AG20443 (cell line): ENCODE data around the gene DFFB.

ENCODE experiments used
- DNase-seq: peaks from one replicate; pipeline ENCODE4 v3.0.0; 2012; ENCODE audit warnings: low spot score, mixed read lengths

DFFB gene

DNA sequence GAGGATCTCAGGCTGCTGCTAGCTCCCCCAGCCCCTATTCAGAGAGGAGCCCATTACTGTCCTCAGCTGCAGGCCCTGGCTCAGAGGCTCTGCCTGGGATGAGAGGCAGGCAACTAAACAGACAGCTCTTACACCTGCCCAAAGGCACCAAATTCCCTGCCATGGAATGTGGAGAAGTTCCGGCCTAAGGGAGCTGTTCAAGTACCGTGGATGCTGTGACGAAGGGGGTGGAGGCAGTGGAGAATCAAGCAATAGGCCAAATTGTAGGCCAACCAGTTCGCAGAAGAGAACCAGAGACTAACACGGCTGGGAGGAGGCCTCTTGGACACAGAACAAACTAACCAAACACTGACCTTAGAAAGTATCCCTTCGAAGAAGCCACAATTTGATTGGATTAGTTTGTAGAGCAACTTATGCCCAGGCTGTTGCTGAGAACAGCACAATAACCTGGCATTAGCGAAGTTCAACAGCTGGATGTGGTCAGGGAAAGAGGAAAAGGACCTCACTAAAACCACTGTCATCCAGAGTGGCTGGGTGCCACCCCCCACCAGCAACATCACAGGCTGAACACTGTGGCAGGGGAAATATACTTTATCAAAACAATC is 39.2 kb downstream of the DFFB start:
- DNase-seq, result no peak

DNA sequence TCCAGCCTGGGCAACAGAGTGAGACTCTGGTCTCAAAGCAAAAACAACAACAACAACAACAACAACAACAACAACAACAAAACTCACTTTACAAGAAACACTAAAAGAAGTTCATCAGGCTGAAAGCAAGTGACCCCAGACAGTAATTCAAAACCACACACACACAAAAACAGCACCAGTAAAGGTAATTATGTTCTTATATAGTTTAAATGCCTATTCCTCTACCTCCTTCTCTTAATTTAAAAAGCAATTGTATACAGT is 41.1 kb downstream of the DFFB start:
- no peak for DNase-seq

DNA sequence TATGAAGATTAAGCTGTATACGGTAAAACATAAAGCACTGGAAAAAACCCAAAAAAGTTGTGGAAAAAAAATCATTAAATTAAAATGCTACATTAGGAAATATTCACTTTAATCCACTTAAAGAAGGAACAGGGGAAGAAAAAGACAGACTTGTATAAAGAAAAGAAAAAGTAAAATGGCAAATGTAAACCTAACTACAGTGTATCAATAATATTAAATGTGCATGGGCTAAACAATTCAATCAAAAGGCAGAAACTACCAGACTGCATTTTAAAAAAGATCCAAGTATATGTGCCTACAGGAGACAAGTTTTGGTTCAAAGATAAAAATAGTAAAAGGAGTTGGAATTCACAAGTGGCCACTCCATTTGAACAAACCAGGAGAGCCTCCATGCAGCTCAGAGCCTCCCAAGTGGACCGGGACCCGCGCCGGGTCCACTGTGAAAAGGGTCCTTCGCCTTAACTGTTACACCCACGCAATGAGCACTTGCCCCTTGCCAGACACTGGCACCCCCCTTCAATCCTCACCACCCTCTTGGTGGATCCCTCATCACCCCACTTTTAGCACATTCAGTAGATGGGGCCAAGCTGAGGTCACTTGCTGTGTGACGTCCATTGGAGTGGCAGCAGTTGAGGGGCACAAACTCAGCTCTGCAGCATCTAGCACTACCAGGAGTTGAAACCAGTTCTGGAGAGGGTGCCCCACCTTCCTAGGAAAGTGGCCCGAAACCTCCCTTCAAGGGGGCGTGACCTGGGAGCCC is 41.9 kb downstream of the DFFB start:
- DNase-seq, result no peak

DNA sequence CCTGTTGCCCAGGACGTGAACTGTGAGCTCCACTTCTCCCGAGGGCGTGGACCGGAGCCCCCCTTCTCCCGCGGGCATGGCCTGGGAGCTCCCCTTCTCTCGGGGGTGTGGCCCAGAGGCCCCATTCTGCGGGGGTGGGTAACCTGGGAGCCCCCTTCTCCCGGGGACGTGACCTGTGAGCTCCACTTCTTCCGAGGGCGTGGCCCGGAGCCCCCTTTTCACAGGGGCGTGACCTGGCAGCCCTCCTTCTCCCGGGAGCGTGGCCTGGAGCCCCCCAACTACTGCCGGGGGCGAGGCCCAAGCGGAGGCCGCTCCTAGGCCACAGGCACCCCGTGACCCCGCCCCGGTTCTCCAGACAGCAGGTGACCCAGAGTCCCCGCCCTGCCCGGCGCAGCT is 42.5 kb downstream of the DFFB start:
- peak; percentile 43 for DNase-seq

DNA sequence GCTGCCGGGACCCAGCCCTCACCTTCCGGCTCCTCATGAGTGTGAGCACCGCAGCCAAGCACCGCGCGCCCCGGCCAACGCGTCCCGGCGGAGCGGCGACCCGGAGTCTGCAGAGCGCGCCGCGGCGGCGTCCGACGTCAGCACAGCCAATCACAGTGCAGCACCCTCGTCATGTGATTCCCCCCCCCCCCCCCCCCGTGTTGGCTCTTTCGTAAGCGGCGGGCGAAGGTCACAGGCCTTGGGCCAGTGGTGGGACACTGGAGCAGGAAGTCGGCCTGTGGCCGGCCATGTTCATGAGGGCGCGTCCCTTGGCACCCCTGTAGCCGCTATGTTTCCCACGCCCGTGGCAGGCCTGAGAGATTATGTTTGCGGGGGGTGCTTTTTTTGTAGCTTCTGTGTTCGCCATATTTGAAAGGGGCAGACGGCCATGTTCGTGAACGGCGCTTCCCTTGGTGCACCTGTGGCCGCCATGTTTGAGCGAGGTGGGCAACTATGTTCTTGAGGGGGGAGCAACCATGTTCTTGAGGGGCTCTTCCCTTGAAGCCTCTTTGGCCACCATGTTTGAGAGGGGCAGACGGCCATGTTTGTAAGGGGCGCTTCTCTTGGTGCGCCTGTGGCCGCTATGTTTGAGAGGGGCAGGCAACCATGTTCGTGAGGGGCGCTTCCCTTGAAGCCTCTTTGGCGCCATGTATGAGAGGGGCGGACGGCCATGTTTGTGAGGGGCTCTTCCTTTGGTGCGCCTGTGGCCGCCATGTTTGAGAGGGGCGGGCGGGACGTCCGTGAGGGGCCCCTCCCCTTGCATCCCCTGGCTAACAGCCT is 43.1 kb downstream of the DFFB start, which contains the start of gene C1orf174:
Gene C1orf174, minus strand, starts transcription at position 123 of the 819 bp plus-strand sequence. Its CDS starts 86 bp downstream, at position 37.
- DNase-seq, result peak; percentile 97

DNA sequence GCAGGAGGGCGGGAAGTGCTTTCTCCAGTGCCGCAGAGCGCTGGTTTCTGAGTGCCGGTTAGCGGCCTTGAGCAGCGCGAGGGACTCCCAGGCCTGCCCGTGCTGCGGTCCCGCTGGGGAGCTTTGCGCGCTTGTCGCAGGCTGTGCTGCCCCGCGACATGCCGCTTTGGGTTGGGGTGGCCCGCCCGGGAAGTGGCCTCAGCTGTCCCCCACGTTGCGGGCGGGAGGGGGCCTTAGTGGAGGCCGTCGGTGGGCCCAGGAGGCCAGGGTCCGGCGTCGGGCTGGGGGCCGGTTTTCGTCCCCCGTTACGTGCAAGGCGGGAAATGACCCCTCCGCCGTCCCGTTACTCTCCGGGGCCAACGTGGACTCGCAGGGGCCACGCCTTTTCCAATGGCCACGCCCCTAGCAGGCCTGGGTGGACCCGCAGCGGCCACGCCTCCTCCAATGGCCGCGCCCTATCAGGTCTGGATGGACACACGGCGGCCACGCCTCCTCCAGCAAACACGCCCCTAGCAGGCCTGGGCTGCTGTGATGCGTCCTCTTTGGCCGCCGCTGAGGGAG is 43.8 kb downstream of the DFFB start:
- DNase-seq, result peak; percentile 99

DNA sequence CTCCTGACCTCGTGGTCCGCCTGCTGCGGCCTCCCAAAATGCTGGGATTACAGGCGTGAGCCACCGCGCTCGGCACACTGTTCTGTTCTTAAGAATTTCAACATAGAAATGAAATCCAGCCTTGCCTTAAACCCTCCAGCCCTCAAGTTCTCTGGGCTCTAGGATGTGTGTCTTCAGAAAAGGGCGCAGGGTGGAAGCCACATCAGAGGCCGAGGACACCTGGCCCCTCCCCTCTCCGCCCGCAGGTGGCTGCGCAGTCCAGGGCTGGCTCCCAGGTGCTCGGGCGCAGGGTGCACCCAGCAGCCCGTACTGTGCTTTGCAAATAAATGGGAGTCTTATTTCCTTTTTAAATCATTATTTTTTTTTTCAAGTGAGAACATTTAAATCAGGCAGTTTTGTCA is 44.8 kb downstream of the DFFB start:
- DNase-seq, result no peak

DNA sequence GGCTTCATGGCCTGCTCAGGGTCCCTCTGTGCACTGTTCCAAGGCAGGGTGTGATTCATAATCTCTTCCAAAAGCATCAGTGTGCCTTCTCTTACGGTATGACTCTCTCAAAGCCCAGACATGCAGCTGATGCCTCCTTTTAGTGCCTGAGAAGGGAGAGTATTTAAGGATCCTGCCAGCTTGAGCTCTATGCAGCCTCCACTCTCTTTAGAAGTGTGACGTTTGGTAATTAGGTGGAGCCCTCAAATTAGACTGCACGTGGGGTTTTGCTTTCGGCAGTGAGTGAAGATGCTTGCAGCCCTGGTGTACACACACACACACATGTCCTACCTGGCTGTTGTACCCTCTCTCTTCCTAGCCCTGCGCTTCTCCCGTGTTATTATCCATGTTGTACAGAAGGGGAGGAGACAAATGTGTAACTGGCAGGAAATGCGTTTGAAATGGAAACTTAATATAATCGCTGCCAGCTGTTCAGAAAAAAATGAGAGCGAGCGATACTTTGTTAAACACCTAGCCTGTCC is 45.4 kb downstream of the DFFB start:
- no peak for DNase-seq

DNA sequence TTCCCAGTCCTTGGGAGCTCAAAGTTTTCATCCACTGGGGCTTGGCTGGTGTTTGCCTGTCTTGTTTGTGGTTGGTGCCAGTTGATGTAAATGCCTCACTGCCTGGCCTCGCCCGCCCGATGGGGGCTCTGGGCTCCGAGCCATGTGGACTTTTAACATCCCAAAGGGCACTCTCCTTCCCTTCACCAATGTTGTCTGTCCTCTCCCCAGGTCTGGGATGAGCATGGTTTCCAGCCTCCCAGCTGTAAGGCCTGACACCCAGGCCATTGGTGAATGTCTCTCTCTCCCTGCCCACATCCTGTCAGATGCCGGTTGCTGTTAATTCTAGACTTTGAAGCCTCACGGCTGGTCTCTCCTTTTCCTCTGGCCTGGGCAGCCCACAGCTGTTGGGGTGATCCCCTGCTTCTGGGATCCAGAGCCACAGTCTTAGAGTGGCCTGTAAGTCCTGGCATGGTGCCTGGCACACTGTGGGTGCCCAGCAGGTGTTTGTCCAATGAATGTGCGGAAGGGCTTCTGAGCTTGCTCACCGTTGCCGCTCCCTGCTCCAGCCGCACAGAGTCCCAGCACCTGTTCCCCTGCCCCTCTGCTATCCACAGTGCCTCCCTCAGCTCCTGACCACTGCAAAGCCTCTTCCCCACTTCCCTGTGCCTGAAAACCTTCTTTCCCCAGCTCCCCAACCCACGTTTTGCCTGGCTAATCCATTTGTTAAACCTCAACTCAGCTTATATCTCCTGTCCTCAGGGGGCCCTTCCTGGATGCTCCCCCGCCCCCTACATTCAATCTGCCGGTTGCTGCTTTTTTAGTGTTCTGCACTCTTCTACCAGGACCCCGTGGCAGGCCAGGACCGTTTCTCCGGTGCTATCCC is 46.1 kb downstream of the DFFB start:
- DNase-seq, result no peak

DNA sequence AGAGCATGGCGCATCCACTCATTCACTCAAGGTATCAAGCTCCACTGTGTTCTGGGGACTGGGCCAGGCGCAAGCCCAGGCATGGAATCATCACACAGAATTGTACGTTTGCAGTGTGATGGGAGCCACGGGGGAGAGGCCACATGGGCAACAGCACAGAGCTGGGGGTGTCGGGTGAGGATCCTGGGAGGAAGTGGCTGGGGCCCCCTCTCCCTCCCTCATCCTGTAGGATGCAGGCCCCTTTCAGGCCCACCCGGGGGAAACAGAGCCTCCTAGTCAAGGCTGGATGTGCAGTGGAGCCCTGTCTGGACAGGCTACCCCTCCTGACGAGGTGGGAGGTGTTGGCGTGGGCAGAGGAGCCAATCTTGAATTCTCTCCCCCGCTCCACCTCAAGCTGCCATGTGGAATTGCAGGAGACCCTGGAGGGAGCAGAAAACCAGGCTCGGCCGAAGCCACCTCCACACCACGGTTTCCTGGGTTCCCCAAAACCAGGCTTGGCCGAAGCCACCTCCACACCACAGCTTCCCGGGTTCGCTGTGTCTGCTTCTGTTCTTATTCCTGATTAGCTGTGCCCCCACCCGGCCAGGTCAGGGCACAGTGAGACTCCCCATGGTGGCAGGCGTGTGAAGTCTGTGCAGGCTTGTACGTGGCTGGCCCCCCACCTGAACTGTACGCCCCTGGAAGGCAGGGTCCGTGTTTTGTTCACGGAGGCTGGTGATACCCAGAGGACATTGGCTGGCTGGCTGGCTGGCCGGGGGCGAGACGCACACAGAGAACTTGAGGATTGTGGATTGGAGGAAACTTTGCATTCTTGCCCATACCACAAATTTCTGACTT is 46.9 kb downstream of the DFFB start:
- DNase-seq, result no peak

DNA sequence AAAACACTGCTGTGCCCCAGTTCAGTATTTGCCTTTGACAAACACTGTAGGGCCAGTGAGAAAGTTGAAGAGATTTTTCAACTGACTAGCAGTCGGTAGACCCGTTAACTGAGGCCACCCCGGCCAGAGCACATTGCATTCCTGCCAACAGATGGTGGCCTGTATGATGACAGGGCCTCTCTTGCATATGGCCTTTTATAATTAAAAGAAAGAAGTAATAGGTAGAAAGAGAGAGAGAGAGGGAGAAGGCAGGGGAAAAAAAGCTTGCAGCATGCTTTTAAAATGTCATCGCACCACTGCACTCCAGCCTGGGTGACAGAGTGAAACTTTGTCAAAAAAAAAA is 47.5 kb downstream of the DFFB start:
- DNase-seq, result no peak

DNA sequence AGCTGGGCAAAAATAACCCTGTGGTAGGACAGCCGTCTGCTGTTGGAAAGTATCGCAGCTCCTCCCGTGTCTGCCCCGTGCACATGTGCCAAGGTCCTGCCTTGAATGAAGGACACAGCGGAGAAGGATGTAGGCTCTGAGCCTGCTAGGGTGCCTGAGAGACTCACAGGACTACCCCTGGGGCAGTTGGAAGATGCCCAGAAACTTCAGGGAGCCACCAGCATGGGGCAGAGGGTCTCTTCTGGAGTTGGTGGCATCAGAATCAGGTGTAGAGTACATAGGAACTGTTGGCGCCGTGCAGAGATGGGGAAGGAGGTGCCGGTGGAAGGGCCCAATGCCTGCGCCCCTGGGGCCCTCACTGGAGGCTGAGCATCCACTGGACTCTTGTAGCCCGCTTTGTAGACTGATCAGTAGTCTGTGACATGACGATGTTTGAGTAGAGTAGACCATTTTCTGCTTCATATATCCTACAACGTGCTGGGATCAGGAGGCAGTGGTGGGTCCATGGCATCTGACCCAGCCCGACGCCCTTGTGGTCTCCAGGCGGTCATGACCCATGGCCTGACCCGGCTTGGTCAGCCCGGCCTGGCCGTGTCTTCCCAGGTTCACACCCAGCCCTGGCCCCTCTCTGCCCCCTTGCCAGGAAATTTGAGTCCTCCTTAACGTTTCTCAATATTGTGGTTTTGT is 48.1 kb downstream of the DFFB start:
- no peak for DNase-seq

DNA sequence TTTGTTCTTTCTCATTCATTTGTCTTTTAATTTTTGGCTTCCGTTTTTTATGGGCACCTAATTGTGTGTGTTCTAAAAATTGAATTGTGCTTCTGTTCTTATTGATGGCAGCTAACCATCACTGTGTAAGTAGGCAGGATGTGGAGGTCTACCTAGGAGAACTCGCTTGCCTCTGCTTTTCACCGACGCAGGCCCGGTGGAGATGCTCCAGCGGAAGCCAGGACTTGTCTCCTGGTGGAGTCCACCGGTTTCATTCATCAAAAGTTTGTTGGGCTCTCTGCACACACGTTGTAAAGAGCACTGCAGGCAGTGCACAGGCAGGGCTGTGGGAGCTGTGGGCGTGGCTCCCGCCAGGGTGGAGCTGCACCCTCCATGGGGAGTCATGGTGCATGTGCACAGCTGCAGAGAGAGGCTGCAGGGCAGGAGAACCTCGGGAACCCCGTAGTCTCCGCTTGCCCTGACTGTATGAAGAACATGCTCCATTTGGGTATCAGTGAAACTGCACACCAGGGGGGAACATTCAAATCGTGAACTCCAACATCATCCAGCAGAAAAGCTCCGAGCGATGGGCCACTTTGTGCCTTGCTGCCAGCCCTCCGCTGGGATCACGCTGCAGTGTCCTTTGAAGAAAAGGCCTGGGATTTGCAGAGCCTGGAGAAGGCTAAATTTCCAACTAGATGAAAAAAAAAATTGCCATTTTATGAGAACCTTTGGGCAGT is 48.8 kb downstream of the DFFB start:
- no peak for DNase-seq

DNA sequence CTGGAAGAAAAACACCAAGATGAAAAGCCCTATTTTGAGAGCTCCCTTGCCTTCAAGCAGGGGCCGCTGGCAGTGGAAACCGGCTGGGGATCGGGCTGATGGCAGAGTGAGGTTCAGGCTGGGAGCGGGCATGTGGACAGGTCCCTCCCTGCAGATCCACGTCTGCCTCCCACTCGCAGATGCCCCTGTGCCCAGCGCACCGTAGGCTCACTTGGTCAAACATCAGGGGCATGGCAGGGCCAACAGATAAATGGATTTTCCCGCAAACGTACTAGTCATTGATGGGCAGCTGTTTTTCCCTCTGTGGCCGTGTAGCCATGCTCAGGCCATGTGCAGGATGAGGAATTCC is 49.4 kb downstream of the DFFB start:
- no peak for DNase-seq

DNA sequence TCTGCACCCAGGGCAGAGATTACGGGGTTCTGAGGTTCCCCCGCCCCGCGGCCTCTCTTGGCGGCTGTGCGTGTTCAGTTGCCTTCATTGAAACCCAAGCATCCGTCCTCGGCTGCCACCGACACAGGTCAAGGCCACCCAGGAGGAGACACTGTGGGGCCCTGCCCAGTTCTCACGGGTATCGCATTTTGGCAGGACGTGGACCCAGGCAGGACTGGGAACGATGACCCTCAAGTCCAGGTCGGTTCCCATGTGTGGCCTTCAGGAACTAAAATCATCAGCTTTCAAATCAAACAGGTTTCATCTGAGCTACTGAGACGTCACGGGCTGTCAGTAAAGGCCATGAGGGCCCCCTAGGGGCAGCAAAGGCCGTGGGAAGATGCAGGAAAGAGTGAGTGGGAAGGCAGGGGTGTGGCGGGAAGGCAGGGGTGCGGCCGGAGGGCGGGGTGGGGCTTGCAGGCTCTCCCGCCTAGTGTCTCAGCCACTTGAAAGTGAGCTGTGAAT is 49.8 kb downstream of the DFFB start:
- no peak for DNase-seq

DNA sequence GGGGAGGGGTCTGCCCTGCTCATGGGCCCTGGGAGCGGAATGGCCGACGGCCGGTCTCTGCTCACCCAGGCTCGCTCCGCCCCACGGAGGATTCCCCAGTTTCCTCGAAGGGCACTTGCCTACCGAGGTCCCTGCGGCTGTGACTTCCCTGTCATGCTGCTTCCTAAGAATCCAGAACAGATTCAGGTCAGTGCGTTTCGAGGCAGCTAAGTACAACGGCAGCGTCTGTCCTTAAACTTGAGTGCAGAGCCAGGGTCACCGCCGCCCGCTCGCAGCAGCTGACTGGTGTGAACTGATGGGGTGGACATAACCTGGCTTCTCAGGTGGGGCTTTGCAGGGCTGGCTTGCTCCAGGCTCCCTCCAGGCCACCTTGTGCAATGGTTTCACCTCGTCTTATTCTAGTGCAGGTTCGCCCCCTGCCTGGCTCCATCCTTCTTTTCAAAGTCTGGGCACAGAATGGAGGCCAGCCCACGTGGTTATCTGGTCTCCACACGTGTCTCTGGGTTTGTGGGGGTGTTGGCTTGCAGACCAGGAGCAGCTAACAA is 50.4 kb downstream of the DFFB start:
- no peak for DNase-seq

DNA sequence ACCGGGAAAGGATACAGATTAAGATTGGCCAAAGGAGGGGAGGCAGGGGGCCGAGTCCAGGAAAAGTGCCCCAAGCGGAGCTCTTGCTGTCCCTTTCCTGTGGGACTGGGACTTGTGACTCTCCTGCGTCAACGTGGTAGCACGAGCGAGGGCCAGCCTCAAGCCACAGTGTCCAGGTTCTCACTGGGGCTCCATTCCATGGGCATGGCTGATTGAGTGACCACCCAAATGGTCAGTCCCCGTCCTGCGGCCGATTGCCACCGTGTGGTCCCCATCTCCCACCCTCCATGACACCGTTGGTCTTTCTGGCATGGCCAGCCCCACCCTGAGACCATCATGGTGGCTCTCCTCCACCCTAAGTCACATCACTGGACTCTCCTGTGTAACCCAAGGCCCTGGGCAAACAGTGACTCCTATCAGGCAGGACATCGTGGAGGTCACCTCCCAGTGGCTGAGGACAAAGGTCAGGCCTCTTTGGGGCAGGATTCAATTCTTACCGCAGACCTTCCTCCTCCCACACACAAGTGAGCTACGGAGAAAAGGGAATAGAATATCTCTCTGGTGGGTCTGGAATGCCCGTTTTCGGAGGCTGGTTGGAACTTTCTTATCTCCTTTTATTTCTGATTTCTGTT is 51.7 kb downstream of the DFFB start:
- DNase-seq, result no peak

DNA sequence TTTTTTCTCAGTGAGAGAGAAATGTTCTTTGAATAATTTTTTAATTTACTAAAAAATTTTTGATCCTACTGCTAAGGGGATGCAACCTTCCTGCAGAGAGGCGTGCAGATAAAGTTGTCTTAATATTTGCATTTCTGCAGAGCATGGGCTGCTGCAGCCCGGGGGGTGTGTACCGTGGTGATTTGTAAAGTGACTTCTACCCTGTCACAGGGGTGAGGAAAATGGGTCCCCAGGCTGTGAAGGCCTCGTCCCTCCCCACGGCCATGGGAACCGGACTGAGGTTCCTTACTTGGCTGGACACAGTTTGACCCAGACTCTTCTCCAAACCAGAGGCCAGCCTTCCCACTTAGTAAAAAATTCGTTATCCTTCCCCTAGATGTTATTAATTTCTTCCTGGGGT is 52.3 kb downstream of the DFFB start:
- no peak for DNase-seq
